Activated T-helper 17 cell treated with anti-CD3 and anti-CD28 coated beads, Interleukin-2, amount 50 U/mL, for 72 hours (primary cell): ENCODE data around the gene CAMKMT. TPM values are rescaled to one million over a fixed set of nuclear protein-coding genes. Genes with fewer than 3 reads are reported as not detected.

ENCODE experiments used
- ATAC-seq: fragments of 150-1000 bp; cut with Tn5 transposase; replicated peaks from 2 replicates; pipeline ENCODE4 v1.10.0; 2021; ENCODE audit warnings: mild to moderate bottlenecking, moderate library complexity
- H3K27ac Mint-ChIP-seq: one replicate; pipeline ENCODE4 v1.8.0; 2022; ENCODE audit warnings: mixed read lengths
- H3K27me3 Mint-ChIP-seq: one replicate; pipeline ENCODE4 v1.8.0; 2022; ENCODE audit warnings: mixed read lengths
- H3K36me3 Mint-ChIP-seq: one replicate; pipeline ENCODE4 v1.8.0; 2022; ENCODE audit warnings: low read depth, mild to moderate bottlenecking, mixed read lengths
- H3K4me1 Mint-ChIP-seq: one replicate; pipeline ENCODE4 v1.8.0; 2022; ENCODE audit warnings: mixed read lengths
- H3K4me3 Mint-ChIP-seq: one replicate; pipeline ENCODE4 v1.8.0; 2022; ENCODE audit warnings: mild to moderate bottlenecking, mixed read lengths
- H3K9me3 Mint-ChIP-seq: one replicate; pipeline ENCODE4 v1.8.0; 2022; ENCODE audit warnings: mixed read lengths
- total RNA-seq, 2 donors: library from RNA; stranded (reverse); gene quantifications; one replicate each; pipeline ENCODE4 v1.2.3, GENCODE V29; 2022

CAMKMT gene
- total RNA-seq, 2 donors from 2014 or later, result 13.4 TPM

- H3K4me3 Mint-ChIP-seq, result no peak overlapping the region
- no peaks in the 10 kb centered on the region for H3K4me1 Mint-ChIP-seq
- peaks cover 81% of the 10 kb centered on the region for H3K27me3 Mint-ChIP-seq
- no peak for ATAC-seq
- H3K36me3 Mint-ChIP-seq, result no peaks in the 10 kb centered on the region
- H3K9me3 Mint-ChIP-seq, result no peaks in the 10 kb centered on the region
- no peak overlapping the region for H3K27ac Mint-ChIP-seq
These were observed 441.2 kb downstream of the CAMKMT start for GRCh38 chr2:44802777-44803424.

- H3K36me3 Mint-ChIP-seq, result no peaks in the 10 kb centered on the region
- ATAC-seq, result no peak
- H3K4me3 Mint-ChIP-seq, result no peak overlapping the region
- H3K27me3 Mint-ChIP-seq, result peaks cover 80% of the 10 kb centered on the region
- no peak overlapping the region for H3K27ac Mint-ChIP-seq
- H3K9me3 Mint-ChIP-seq, result no peaks in the 10 kb centered on the region
- no peaks in the 10 kb centered on the region for H3K4me1 Mint-ChIP-seq
These were observed 442.9 kb downstream of the CAMKMT start for GRCh38 chr2:44804406-44805265.

- Mint-ChIP-seq H3K27me3 (peaks cover 76% of the 10 kb centered on the region), H3K9me3 (no peaks in the 10 kb centered on the region), H3K36me3 (no peaks in the 10 kb centered on the region), H3K4me3 (no peak overlapping the region), H3K27ac (no peak overlapping the region), H3K4me1 (no peaks in the 10 kb centered on the region)
- ATAC-seq, result no peak
These were observed 443.9 kb downstream of the CAMKMT start for GRCh38 chr2:44805401-44806235.

- Mint-ChIP-seq H3K27ac (no peak overlapping the region), H3K9me3 (no peaks in the 10 kb centered on the region), H3K27me3 (peaks cover 72% of the 10 kb centered on the region), H3K4me1 (no peaks in the 10 kb centered on the region), H3K4me3 (no peak overlapping the region), H3K36me3 (no peaks in the 10 kb centered on the region)
- no peak for ATAC-seq
These were observed 445.7 kb downstream of the CAMKMT start for GRCh38 chr2:44807201-44808025.

- H3K27me3 Mint-ChIP-seq, result peaks cover 56% of the 10 kb centered on the region
- H3K36me3 Mint-ChIP-seq, result no peaks in the 10 kb centered on the region
- ATAC-seq, result no peak
- H3K4me1 Mint-ChIP-seq, result no peaks in the 10 kb centered on the region
- H3K27ac Mint-ChIP-seq, result no peak overlapping the region
- H3K9me3 Mint-ChIP-seq, result no peaks in the 10 kb centered on the region
- no peak overlapping the region for H3K4me3 Mint-ChIP-seq
These were observed 449.3 kb downstream of the CAMKMT start for GRCh38 chr2:44810892-44811530.

- Mint-ChIP-seq H3K27me3 (peaks cover 44% of the 10 kb centered on the region), H3K27ac (no peak overlapping the region), H3K36me3 (no peaks in the 10 kb centered on the region), H3K4me1 (no peaks in the 10 kb centered on the region), H3K9me3 (no peaks in the 10 kb centered on the region), H3K4me3 (no peak overlapping the region)
- ATAC-seq, result no peak
These were observed 451.4 kb downstream of the CAMKMT start for GRCh38 chr2:44813165-44813564.

- H3K27ac Mint-ChIP-seq, result no peak overlapping the region
- H3K27me3 Mint-ChIP-seq, result peaks cover 43% of the 10 kb centered on the region
- H3K4me3 Mint-ChIP-seq, result no peak overlapping the region
- no peaks in the 10 kb centered on the region for H3K9me3 Mint-ChIP-seq
- no peaks in the 10 kb centered on the region for H3K4me1 Mint-ChIP-seq
- no peaks in the 10 kb centered on the region for H3K36me3 Mint-ChIP-seq
- ATAC-seq, result no peak
These were observed 451.9 kb downstream of the CAMKMT start for GRCh38 chr2:44813658-44814057.

- Mint-ChIP-seq H3K27me3 (peaks cover 25% of the 10 kb centered on the region), H3K4me1 (no peaks in the 10 kb centered on the region), H3K36me3 (no peaks in the 10 kb centered on the region), H3K9me3 (no peaks in the 10 kb centered on the region), H3K27ac (no peak overlapping the region), H3K4me3 (no peak overlapping the region)
- no peak for ATAC-seq
These were observed 455.5 kb downstream of the CAMKMT start for GRCh38 chr2:44817256-44817655.

GRCh38 chr2:44817673-44818335 lies 456.1 kb downstream of the CAMKMT start:
- no peak overlapping the region for H3K27ac Mint-ChIP-seq
- peaks cover 22% of the 10 kb centered on the region for H3K27me3 Mint-ChIP-seq
- H3K4me1 Mint-ChIP-seq, result no peaks in the 10 kb centered on the region
- H3K4me3 Mint-ChIP-seq, result no peak overlapping the region
- H3K36me3 Mint-ChIP-seq, result no peaks in the 10 kb centered on the region
- no peaks in the 10 kb centered on the region for H3K9me3 Mint-ChIP-seq
- no peak for ATAC-seq

GRCh38 chr2:44819061-44819460 lies 457.3 kb downstream of the CAMKMT start:
- Mint-ChIP-seq H3K27ac (no peak overlapping the region), H3K36me3 (no peaks in the 10 kb centered on the region), H3K9me3 (no peaks in the 10 kb centered on the region), H3K4me1 (no peaks in the 10 kb centered on the region), H3K4me3 (no peak overlapping the region), H3K27me3 (peaks cover 15% of the 10 kb centered on the region)
- ATAC-seq, result no peak

GRCh38 chr2:44821500-44821899 lies 459.8 kb downstream of the CAMKMT start:
- Mint-ChIP-seq H3K9me3 (no peaks in the 10 kb centered on the region), H3K27ac (no peak overlapping the region), H3K4me1 (no peaks in the 10 kb centered on the region), H3K36me3 (no peaks in the 10 kb centered on the region), H3K27me3 (peaks cover 7% of the 10 kb centered on the region), H3K4me3 (no peak overlapping the region)
- no peak for ATAC-seq

- no peaks in the 10 kb centered on the region for H3K4me1 Mint-ChIP-seq
- H3K4me3 Mint-ChIP-seq, result no peak overlapping the region
- peaks cover 7% of the 10 kb centered on the region for H3K27me3 Mint-ChIP-seq
- no peak for ATAC-seq
- no peak overlapping the region for H3K27ac Mint-ChIP-seq
- H3K36me3 Mint-ChIP-seq, result no peaks in the 10 kb centered on the region
- H3K9me3 Mint-ChIP-seq, result no peaks in the 10 kb centered on the region
These were observed 460.4 kb downstream of the CAMKMT start for GRCh38 chr2:44822174-44822573.
